GM18498 (cell line): ENCODE measurements around the gene UNC119.

ENCODE experiments used
- ATAC-seq: cut with Tn5 transposase; IDR thresholded peaks from one replicate; pipeline ENCODE4 v1.9.1; 2021; ENCODE audit warnings: mild to moderate bottlenecking, moderate library complexity; ENCODE audit not compliant: unreplicated experiment

Gene UNC119

GRCh38 chr17:28545141-28545503, 7.3 kb downstream of the UNC119 start:
- ATAC-seq: no peak

GRCh38 chr17:28544402-28545140, 7.9 kb downstream of the UNC119 start:
- no peak for ATAC-seq

- no peak for ATAC-seq
Observed at GRCh38 chr17:28541439-28541838, 11.0 kb downstream of the UNC119 start.

GRCh38 chr17:28540231-28540630, 12.2 kb downstream of the UNC119 start:
- ATAC-seq: no peak

GRCh38 chr17:28538296-28538895, 14.0 kb downstream of the UNC119 start:
- no peak for ATAC-seq

GRCh38 chr17:28537219-28537610, 15.2 kb downstream of the UNC119 start:
- ATAC-seq: no peak

GRCh38 chr17:28536532-28537218, 15.7 kb downstream of the UNC119 start:
- ATAC-seq: no peak

- no peak for ATAC-seq
Observed at GRCh38 chr17:28534740-28535375, 17.6 kb downstream of the UNC119 start.

- ATAC-seq: no peak
Observed at GRCh38 chr17:28533091-28533807, 19.2 kb downstream of the UNC119 start.

- ATAC-seq: no peak
Observed at GRCh38 chr17:28532050-28532960, 20.1 kb downstream of the UNC119 start.

GRCh38 chr17:28530926-28531325, 21.5 kb downstream of the UNC119 start:
- ATAC-seq: no peak

GRCh38 chr17:28530250-28530649, 22.2 kb downstream of the UNC119 start:
- ATAC-seq: no peak

- no peak for ATAC-seq
Observed at GRCh38 chr17:28529013-28529400, 23.4 kb downstream of the UNC119 start.

GRCh38 chr17:28528327-28529012, 24.0 kb downstream of the UNC119 start:
- ATAC-seq: no peak

GRCh38 chr17:28527859-28528258, 24.6 kb downstream of the UNC119 start:
- no peak for ATAC-seq

- ATAC-seq: no peak
Observed at GRCh38 chr17:28527181-28527681, 25.2 kb downstream of the UNC119 start.

GRCh38 chr17:28526381-28526780, 26.0 kb downstream of the UNC119 start:
- ATAC-seq: no peak

- no peak for ATAC-seq
Observed at GRCh38 chr17:28524476-28525424, 27.7 kb downstream of the UNC119 start.
